Caco-2 (cell line): ENCODE results near the gene GRIA1. TPM values are rescaled to one million over a fixed set of nuclear protein-coding genes. Genes with fewer than 3 reads are reported as not detected.

ENCODE experiments used
- BruUV-seq: library from RNA; stranded (reverse); fragments of 400-500 nt; replicated peaks from 2 replicates; lab custom pipeline; 2021; lab: Mats Ljungman, UMichigan
- CTCF ChIA-PET: fragments of 300-600 bp; sonication (Branson Sonifier 250); formaldehyde crosslinking; loops from one replicate; lab custom pipeline; 2022; ENCODE audit warnings: antibody characterized with exemption; lab: Charles Lee
- POLR2A ChIA-PET: fragments of 300-600 bp; sonication (Branson Sonifier 250); formaldehyde crosslinking; loops from one replicate; lab custom pipeline; 2022; ENCODE audit warnings: antibody characterized with exemption; lab: Charles Lee
- DNase-seq, 2 experiments: peaks; one replicate each; pipeline versions ENCODE4 v3.0.0 to v3.0.0-alpha.2; 2020 to 2022
- H3K27me3 ChIP-seq: replicated peaks from 2 replicates; pipeline ENCODE4 v1.6.0; 2011; ENCODE audit warnings: low read length; ENCODE audit not compliant: control insufficient read depth, insufficient read depth
- H3K36me3 ChIP-seq: 2 replicates; pipeline ENCODE4 v1.5.1; 2011; ENCODE audit warnings: low read length; ENCODE audit not compliant: control insufficient read depth, insufficient read depth
- H3K4me1 ChIP-seq: fragments of 250-450 bp; sonication (Bioruptor Pico); 2 replicates; pipeline ENCODE4 v1.5.1; 2020; ENCODE audit warnings: mild to moderate bottlenecking
- H3K4me3 ChIP-seq: 2 replicates; pipeline ENCODE4 v1.5.1; 2011; ENCODE audit warnings: low read depth, mild to moderate bottlenecking, control low read depth, low read length
- H3K9me3 ChIP-seq: fragments of 250-450 bp; sonication (Bioruptor Pico); 2 replicates; pipeline ENCODE4 v1.5.1; 2020; ENCODE audit warnings: mild to moderate bottlenecking, moderate library complexity
- H3K27ac Mint-ChIP-seq: one replicate; pipeline ENCODE4 v1.8.0; 2022; ENCODE audit warnings: mixed read lengths; ENCODE audit not compliant: unreplicated experiment
- H3K27me3 Mint-ChIP-seq: one replicate; pipeline ENCODE4 v1.8.0; 2022; ENCODE audit warnings: mixed read lengths; ENCODE audit not compliant: insufficient read depth, unreplicated experiment
- H3K36me3 Mint-ChIP-seq: one replicate; pipeline ENCODE4 v1.8.0; 2022; ENCODE audit warnings: mild to moderate bottlenecking, mixed read lengths; ENCODE audit not compliant: insufficient read depth, unreplicated experiment
- H3K4me1 Mint-ChIP-seq: one replicate; pipeline ENCODE4 v1.8.0; 2022; ENCODE audit warnings: low read depth, mixed read lengths; ENCODE audit not compliant: unreplicated experiment
- H3K4me3 Mint-ChIP-seq: one replicate; pipeline ENCODE4 v1.8.0; 2022; ENCODE audit warnings: mild to moderate bottlenecking, moderate library complexity, mixed read lengths; ENCODE audit not compliant: unreplicated experiment
- H3K9me3 Mint-ChIP-seq: one replicate; pipeline ENCODE4 v1.8.0; 2022; ENCODE audit warnings: mixed read lengths; ENCODE audit not compliant: unreplicated experiment
- intact Hi-C: fragments of 100-400 bp; cut with micrococcal nuclease; formaldehyde crosslinking; loops from one replicate; pipeline ENCODE4 v1.10.0; 2022; ENCODE audit not compliant: unreplicated experiment
- total RNA-seq: library from RNA; stranded (reverse); gene quantifications from 2 replicates; pipeline ENCODE4 v1.2.3, GENCODE V29; 2022
- TF ChIP-seq, protein P1 (sequence below), 2 experiments: fragments of 200-600 bp in 1 of 2; IDR thresholded peaks; 1 replicate in 1 of 2; 2 replicates in 1 of 2; pipeline versions ENCODE4 v1.5.1 to v1.8.0; 2011 to 2022; ENCODE audit warnings: antibody characterized with exemption in 1 of 2, control low read depth in 1 of 2, inconsistent platforms in 1 of 2, low read depth in 1 of 2, low read length in 1 of 2, mild to moderate bottlenecking in 1 of 2, moderate library complexity in 1 of 2; ENCODE audit not compliant: insufficient read depth in 1 of 2, severe bottlenecking in 1 of 2, unreplicated experiment in 1 of 2

The GRIA1 gene
- total RNA-seq, 1 experiment from 2014 or later = not detected

DNA sequence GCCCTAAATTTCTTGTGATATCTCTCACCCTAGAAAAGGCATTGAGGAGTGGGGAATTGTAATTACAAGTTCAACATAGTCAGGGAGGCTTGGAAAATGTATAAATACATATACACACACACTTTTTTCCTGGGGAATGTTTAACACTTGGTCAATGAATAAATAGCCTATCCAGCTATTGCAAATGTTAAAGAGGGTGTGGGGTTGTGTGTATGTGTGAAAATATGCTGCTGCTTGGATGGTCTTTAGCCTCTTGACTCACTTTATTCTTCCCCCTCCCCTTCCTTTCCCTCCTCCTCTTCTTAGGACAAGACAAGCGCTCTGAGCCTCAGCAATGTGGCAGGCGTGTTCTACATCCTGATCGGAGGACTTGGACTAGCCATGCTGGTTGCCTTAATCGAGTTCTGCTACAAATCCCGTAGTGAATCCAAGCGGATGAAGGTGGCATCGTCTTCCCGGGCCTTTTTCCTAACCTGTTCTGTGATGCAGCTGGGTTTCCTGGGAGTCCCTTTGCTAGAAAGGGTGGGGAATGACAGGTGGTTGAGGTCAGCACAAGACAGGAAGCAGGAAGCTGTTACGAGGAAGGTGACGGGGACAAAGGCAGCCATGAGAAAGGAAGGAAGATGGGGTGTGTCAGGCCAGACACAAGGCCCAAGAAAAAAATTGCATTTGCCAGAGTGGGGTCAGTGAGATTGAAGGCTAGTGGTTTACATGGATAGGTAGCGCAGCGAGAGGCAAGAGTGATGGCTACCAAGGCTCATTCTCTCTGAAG, 311.8 kb downstream of the GRIA1 start:
- H3K27me3 ChIP-seq = no peaks in the 10 kb centered on the region; the same call in 1 of the 2 replicates
- no peak overlapping the region for H3K4me3 ChIP-seq
- Mint-ChIP-seq H3K4me1 (no peaks in the 10 kb centered on the region), H3K27me3 (peaks cover 7% of the 10 kb centered on the region), H3K9me3 (no peaks in the 10 kb centered on the region), H3K27ac (no peak overlapping the region), H3K36me3 (no peaks in the 10 kb centered on the region), H3K4me3 (no peak overlapping the region)
- POLR2A ChIA-PET = no interaction called here
- H3K9me3 ChIP-seq = no peaks in the 10 kb centered on the region
- intact Hi-C loops = no loop called here
- TF ChIP-seq, protein P1, sequence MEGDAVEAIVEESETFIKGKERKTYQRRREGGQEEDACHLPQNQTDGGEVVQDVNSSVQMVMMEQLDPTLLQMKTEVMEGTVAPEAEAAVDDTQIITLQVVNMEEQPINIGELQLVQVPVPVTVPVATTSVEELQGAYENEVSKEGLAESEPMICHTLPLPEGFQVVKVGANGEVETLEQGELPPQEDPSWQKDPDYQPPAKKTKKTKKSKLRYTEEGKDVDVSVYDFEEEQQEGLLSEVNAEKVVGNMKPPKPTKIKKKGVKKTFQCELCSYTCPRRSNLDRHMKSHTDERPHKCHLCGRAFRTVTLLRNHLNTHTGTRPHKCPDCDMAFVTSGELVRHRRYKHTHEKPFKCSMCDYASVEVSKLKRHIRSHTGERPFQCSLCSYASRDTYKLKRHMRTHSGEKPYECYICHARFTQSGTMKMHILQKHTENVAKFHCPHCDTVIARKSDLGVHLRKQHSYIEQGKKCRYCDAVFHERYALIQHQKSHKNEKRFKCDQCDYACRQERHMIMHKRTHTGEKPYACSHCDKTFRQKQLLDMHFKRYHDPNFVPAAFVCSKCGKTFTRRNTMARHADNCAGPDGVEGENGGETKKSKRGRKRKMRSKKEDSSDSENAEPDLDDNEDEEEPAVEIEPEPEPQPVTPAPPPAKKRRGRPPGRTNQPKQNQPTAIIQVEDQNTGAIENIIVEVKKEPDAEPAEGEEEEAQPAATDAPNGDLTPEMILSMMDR (IDR thresholded peaks at IDR 0.05; ENCODE audit: insufficient read depth in 1 of 2, low read depth in 1 of 2, low read length in 1 of 2, severe bottlenecking in 1 of 2, unreplicated experiment in 1 of 2) = no peak
- H3K36me3 ChIP-seq = no peaks in the 10 kb centered on the region
- no peaks in the 10 kb centered on the region for H3K4me1 ChIP-seq
- BruUV-seq = no TSS peak
- DNase-seq = no peak
- CTCF ChIA-PET = no interaction called here

DNA sequence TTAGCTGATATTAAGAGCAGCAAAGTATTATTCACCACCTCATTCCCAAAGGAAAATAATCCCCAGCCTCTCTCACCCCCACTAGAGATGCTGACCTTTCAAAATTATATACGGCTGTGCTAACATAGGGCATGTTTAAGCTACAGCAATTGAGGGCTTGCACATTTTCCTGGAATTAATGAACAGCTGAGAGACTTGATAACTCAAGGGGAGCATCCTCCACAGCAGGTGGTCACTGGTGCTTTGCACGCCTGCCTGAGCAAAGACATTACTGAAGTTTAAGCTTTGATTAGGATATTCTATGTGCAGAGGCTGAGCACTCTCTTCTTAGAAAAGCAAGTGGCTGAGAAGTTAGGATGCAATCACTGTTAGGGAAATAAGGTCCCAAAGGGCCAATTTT, 317.3 kb downstream of the GRIA1 start:
- Histone ChIP-seq H3K4me1 (no peaks in the 10 kb centered on the region), H3K36me3 (no peaks in the 10 kb centered on the region), H3K9me3 (no peaks in the 10 kb centered on the region), H3K27me3 (no peaks in the 10 kb centered on the region), H3K4me3 (no peak overlapping the region)
- Mint-ChIP-seq H3K4me3 (no peak overlapping the region), H3K27me3 (peaks cover 9% of the 10 kb centered on the region), H3K9me3 (no peaks in the 10 kb centered on the region), H3K4me1 (no peaks in the 10 kb centered on the region), H3K27ac (no peak overlapping the region), H3K36me3 (no peaks in the 10 kb centered on the region)
- no TSS peak for BruUV-seq
- intact Hi-C loops = no loop called here
- DNase-seq = no peak
- ChIA-PET POLR2A (no interaction called here), CTCF (no interaction called here)
- TF ChIP-seq, protein P1 (IDR thresholded peaks at IDR 0.05; ENCODE audit: insufficient read depth in 1 of 2, low read depth in 1 of 2, low read length in 1 of 2, severe bottlenecking in 1 of 2, unreplicated experiment in 1 of 2) = no peak

DNA sequence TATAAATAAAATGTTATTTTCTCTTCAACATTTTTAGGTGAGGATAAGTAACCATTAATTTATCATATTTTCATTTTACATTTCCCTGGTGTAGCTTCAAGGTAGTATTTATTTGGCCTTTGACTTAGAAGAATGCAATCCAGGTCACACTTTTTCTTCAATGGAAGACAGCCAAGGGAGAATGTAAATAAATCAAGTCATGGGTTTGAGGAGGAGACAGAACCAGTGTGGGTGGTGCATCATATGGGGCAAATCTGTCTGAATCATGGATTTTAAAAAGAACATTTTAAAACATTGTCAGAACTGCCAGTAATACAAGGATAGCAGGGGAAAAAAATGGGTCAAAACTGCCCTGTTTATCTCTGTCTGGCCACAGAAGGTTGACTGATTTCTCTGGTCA, 318.7 kb downstream of the GRIA1 start:
- intact Hi-C loops = no loop called here
- Histone ChIP-seq H3K9me3 (no peaks in the 10 kb centered on the region), H3K36me3 (no peaks in the 10 kb centered on the region), H3K4me3 (no peak overlapping the region), H3K27me3 (no peaks in the 10 kb centered on the region), H3K4me1 (no peaks in the 10 kb centered on the region)
- no TSS peak for BruUV-seq
- ChIA-PET CTCF (no interaction called here), POLR2A (no interaction called here)
- TF ChIP-seq, protein P1 (IDR thresholded peaks at IDR 0.05; ENCODE audit: insufficient read depth in 1 of 2, low read depth in 1 of 2, low read length in 1 of 2, severe bottlenecking in 1 of 2, unreplicated experiment in 1 of 2) = no peak
- Mint-ChIP-seq H3K4me3 (no peak overlapping the region), H3K9me3 (no peaks in the 10 kb centered on the region), H3K27ac (no peak overlapping the region), H3K36me3 (no peaks in the 10 kb centered on the region), H3K4me1 (no peaks in the 10 kb centered on the region), H3K27me3 (peaks cover 9% of the 10 kb centered on the region)
- DNase-seq = no peak
